Upper lobe of right lung (tissue), 1 donor: ENCODE measurements around the gene MLIP. TPM values are rescaled to one million over a fixed set of nuclear protein-coding genes. Genes with fewer than 3 reads are reported as not detected.

Experiments
- ATAC-seq: fragments of 200-7000 bp; cut with Tn5 transposase; one replicate; pipeline ENCODE4 v1.9.1; 2020; ENCODE audit warnings: mild to moderate bottlenecking, moderate library complexity
- DNase-seq: peaks from one replicate; pipeline ENCODE4 v3.0.0-alpha.2; 2020
- H3K27ac ChIP-seq: fragments of 200-600 bp; one replicate; pipeline ENCODE4 v1.8.0; 2022
- H3K27me3 ChIP-seq: fragments of 200-600 bp; one replicate; pipeline ENCODE4 v1.8.0; 2022; ENCODE audit warnings: mild to moderate bottlenecking
- H3K36me3 ChIP-seq: fragments of 200-600 bp; one replicate; pipeline ENCODE4 v1.8.0; 2022
- H3K4me1 ChIP-seq: fragments of 200-600 bp; one replicate; pipeline ENCODE4 v1.8.0; 2022
- H3K4me3 ChIP-seq: fragments of 200-600 bp; one replicate; pipeline ENCODE4 v1.8.0; 2022; ENCODE audit warnings: mild to moderate bottlenecking
- H3K9me3 ChIP-seq: fragments of 200-600 bp; one replicate; pipeline ENCODE4 v1.8.0; 2022
- CTCF ChIP-seq: fragments of 200-600 bp; IDR thresholded peaks from one replicate; pipeline ENCODE4 v1.8.0; 2022; ENCODE audit warnings: antibody characterized with exemption
- intact Hi-C: fragments of 100-400 bp; cut with DNase I; formaldehyde crosslinking; loops from one replicate; pipeline ENCODE4 v1.11.0; 2022
- total RNA-seq: library from RNA; stranded (reverse); fragmentation: NEBNext Ultra II Directional; extraction: Animal tissue kit (Norgen Biotek cat#: 25700); gene quantifications from one replicate; pipeline ENCODE4 v1.2.1, GENCODE V29; 2021
- donor health status: DM: no; HTN: yes; CAD: no; lungs with severe emphysema.

MLIP gene
- total RNA-seq, 1 donor from 2014 or later = 0.20 TPM

DNA sequence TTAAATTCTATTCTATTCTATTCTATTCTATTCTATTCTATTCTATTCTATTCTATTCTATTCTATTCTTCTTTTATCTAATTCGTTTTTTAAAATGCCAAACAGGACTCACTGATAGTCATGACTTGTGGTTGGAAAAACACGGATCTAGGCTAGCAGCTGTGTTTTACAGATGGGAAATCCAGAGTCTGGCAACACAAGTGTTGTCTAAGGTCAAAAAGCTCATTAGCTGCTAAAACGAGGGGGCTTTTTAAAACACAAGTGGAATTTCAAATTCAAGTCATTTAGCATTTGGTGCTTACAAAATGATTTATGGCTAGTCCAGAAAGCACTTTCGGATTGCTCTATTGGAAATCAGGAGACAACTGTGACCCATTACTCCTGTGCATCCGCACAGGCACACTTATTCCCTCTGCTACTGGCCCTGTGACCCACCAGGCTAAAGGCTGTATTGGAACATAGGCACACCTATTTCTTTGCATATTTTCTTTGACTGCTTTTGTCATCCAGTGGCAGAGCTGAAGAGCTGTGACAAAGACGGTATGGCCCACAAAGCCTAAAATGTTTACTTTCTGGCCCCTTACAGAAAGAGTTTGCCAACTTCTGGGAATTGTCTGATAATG lies 17.8 kb upstream of the MLIP start:
- intact Hi-C loops = no loop called here
- no peaks in the 10 kb centered on the region for H3K4me1 ChIP-seq
- H3K4me3 ChIP-seq = no peak overlapping the region
- DNase-seq (no peak), ATAC-seq (no peak)
- H3K9me3 ChIP-seq = no peaks in the 10 kb centered on the region
- no peak overlapping the region for H3K27ac ChIP-seq
- H3K36me3 ChIP-seq = no peaks in the 10 kb centered on the region
- TF ChIP-seq CTCF = no peak
- H3K27me3 ChIP-seq = no peaks in the 10 kb centered on the region

DNA sequence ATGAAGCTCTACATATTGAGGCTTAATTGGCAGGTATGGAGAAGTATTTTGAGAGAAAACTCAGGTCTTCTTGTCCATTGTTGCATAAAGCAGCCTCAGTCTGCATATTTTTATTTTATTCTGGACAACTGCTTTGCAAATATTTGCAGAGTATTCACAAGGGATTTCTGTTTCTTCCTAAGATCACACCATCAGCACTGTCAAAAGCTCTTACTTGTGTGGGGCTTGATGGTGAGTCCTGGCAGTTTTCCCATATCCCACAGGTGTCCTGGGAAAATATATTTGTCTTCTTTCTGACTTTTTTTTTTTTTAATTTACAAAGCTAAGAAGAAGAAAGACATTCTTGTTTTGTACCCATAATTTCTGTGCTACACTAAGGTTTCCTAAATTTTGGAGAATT lies 16.9 kb upstream of the MLIP start:
- H3K4me1 ChIP-seq = no peaks in the 10 kb centered on the region
- no peak overlapping the region for H3K4me3 ChIP-seq
- DNase-seq = no peak
- no peaks in the 10 kb centered on the region for H3K9me3 ChIP-seq
- no peak for ATAC-seq
- H3K27me3 ChIP-seq = no peaks in the 10 kb centered on the region
- H3K27ac ChIP-seq = no peak overlapping the region
- TF ChIP-seq CTCF = no peak
- intact Hi-C loops = no loop called here
- H3K36me3 ChIP-seq = no peaks in the 10 kb centered on the region

GRCh38 chr6:54094786-54095185 lies 16.5 kb upstream of the MLIP start:
- TF ChIP-seq CTCF = no peak
- intact Hi-C loops = no loop called here
- Histone ChIP-seq H3K4me1 (no peaks in the 10 kb centered on the region), H3K9me3 (no peaks in the 10 kb centered on the region), H3K27me3 (no peaks in the 10 kb centered on the region), H3K36me3 (no peaks in the 10 kb centered on the region), H3K27ac (no peak overlapping the region), H3K4me3 (no peak overlapping the region)
- no peak for ATAC-seq
- no peak for DNase-seq

DNA sequence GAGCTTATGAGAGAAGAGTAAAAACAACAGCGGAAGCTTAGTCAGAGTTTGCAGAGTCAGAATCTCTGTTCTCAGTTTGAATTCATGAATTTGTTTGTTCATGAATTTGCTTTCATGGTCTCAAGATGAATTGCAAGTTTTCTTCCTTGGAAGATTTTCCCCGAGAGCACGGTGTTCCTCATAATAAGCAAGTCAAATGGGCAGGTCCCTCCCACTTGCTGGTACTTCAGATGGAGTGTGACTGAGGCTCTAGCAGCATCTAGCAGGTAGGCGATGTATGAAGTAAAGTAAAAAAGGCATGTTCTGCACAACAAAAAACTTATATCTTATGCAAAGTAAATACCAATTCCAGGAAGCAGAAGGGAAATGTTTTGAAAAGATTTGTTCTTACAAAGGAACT lies 15.5 kb upstream of the MLIP start:
- ATAC-seq = no peak
- Histone ChIP-seq H3K27me3 (no peaks in the 10 kb centered on the region), H3K36me3 (no peaks in the 10 kb centered on the region), H3K4me3 (no peak overlapping the region), H3K4me1 (no peaks in the 10 kb centered on the region), H3K9me3 (no peaks in the 10 kb centered on the region), H3K27ac (no peak overlapping the region)
- intact Hi-C loops = no loop called here
- no peak for TF ChIP-seq CTCF
- no peak for DNase-seq

- intact Hi-C loops = no loop called here
- no peaks in the 10 kb centered on the region for H3K27me3 ChIP-seq
- ATAC-seq = no peak
- no peaks in the 10 kb centered on the region for H3K36me3 ChIP-seq
- no peak overlapping the region for H3K27ac ChIP-seq
- no peak for DNase-seq
- H3K9me3 ChIP-seq = no peaks in the 10 kb centered on the region
- no peak for TF ChIP-seq CTCF
- H3K4me1 ChIP-seq = no peaks in the 10 kb centered on the region
- H3K4me3 ChIP-seq = no peak overlapping the region
These were observed 14.4 kb upstream of the MLIP start for GRCh38 chr6:54096811-54097210.

DNA sequence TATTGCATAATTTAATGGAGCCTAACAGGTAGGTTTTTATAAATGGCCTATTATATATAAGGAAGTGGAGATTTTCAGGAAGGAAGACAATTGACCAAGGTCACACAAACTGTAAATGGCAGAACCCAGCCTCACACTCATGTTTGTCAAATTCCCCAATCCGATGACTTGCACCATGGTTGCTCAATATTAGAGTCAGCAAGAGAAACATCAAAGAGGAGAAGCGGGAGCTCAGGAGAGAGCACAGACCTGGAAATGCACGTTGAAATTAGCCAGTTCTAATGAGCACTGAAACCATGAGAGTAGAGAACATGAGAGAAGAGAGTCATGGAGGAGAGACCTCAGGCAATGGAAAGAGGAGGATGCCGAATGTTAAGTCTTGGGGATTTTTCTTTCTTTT lies 13.5 kb upstream of the MLIP start:
- H3K36me3 ChIP-seq = no peaks in the 10 kb centered on the region
- DNase-seq (no peak), ATAC-seq (no peak)
- no peak for TF ChIP-seq CTCF
- H3K4me1 ChIP-seq = no peaks in the 10 kb centered on the region
- no peaks in the 10 kb centered on the region for H3K27me3 ChIP-seq
- H3K9me3 ChIP-seq = no peaks in the 10 kb centered on the region
- intact Hi-C loops = no loop called here
- no peak overlapping the region for H3K27ac ChIP-seq
- H3K4me3 ChIP-seq = no peak overlapping the region
